ENCODE measurements around the gene C10orf53. TPM values are rescaled to one million over a fixed set of nuclear protein-coding genes. Genes with fewer than 3 reads are reported as not detected.

The C10orf53 gene
- total RNA-seq, 2 experiments from 2014 or later, result not detected

DNA sequence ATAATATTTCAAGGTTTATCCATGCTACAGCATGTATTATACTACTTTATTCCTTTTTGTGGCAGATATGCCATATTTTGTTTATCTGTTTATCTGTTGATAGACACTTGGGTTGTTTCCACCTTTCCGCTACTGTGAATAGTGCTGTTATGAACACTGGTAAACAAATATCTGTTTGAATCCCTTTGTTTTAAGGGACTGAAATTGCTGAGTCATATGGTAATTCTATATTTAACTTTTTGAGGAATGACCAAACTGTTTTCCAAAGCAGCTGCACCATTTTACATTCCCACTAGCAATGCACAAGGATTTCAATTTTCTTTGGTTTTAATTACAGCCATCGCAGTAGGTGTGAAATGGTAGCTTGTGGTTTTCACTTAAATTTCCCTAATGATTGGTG lies 3.4 kb downstream of the C10orf53 start:
- ChIA-PET CTCF (no interaction called here), POLR2A (no interaction called here)
- H3K27me3 Mint-ChIP-seq, result peaks cover 45% of the 10 kb centered on the region
- peaks cover 3% of the 10 kb centered on the region for H3K4me1 Mint-ChIP-seq
- peaks cover 5% of the 10 kb centered on the region for H3K36me3 Mint-ChIP-seq (ENCODE audit: low read depth)
- H3K27ac Mint-ChIP-seq, result no peak overlapping the region
- no peak for DNase-seq
- H3K4me3 Mint-ChIP-seq, result no peak overlapping the region
- H3K9me3 Mint-ChIP-seq, result peaks cover 16% of the 10 kb centered on the region

DNA sequence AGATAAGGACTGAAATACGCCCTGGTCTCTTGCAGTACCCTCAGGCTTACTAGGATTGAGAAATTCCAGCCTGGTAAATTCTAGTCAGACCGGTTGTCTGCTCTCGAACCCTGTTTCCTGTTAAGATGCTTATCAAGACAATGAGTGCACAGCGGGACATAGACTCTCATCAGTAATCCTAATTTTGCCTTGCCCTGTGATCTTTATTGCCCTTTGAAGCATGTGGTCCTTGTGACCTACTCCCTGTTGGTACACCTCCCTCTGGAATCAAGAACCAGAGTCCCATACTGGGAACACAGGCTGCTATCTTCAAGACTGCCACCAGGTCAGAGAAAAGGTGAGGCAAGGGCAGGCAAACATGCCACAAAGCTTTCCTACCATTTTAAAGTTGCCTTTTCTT lies 7.2 kb downstream of the C10orf53 start:
- CTCF ChIA-PET, result no interaction called here
- H3K27ac Mint-ChIP-seq, result no peak overlapping the region
- H3K4me1 Mint-ChIP-seq, result no peaks in the 10 kb centered on the region
- POLR2A ChIA-PET, result no interaction called here
- peaks cover 53% of the 10 kb centered on the region for H3K27me3 Mint-ChIP-seq
- no peaks in the 10 kb centered on the region for H3K9me3 Mint-ChIP-seq
- no peaks in the 10 kb centered on the region for H3K36me3 Mint-ChIP-seq (ENCODE audit: low read depth)
- no peak for DNase-seq
- no peak overlapping the region for H3K4me3 Mint-ChIP-seq

DNA sequence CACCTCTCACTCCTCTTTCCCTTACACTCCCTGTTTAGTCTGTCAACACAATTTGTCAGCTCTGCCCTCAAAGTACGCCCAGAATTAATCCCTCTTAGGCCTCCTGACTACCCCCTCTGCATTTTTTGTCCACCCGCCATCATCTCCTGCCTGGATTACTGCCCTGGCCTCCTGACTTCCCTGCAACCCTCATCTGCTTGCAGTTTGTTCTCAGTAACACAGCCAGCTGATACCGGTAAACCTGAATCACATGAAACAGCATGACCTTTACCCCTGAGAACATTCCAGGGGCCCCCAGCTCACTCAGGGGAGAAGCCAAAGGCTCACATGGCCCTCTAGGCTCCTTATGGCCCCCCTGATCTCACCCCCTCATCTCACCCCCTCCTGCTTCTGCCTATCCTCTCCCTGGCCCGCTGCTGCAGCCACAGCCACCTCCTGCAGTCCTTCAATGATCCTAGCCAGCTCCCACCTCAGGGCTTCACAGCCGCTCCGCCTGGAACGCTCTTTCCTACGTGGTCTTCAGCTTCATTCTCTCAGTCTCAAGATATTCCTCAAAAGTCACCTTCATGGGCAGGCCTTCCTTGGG lies 8.9 kb downstream of the C10orf53 start:
- H3K27me3 Mint-ChIP-seq, result peaks cover 63% of the 10 kb centered on the region
- H3K4me3 Mint-ChIP-seq, result no peak overlapping the region
- H3K4me1 Mint-ChIP-seq, result no peaks in the 10 kb centered on the region
- no peaks in the 10 kb centered on the region for H3K36me3 Mint-ChIP-seq (ENCODE audit: low read depth)
- POLR2A ChIA-PET, result no interaction called here
- H3K27ac Mint-ChIP-seq, result no peak overlapping the region
- H3K9me3 Mint-ChIP-seq, result no peaks in the 10 kb centered on the region
- CTCF ChIA-PET, result interaction anchor here (0.8 kb wide), 1 partner anchor 9 kb away, joined by 3 read pairs; the partner anchor contains the start of gene C10orf53
- DNase-seq, result no peak

DNA sequence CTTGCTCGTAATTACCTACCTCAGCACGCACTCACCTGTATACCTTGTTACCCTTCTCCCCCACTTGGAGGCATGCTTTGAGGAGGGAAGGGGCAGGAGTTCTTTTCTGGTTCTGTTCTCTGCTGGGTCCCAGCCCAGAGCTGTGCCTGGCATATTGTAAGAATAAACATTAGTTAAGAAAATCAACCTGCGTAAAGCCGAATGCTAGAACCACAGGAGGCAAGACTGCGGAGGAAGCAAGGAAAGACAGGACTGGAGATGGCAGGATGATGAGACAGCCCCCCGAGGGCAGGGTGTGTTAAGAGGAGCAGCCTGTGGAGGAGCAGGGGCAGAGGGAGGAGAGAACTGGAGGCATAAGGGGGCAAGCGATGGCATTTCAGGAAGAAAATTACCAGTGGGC lies 9.5 kb downstream of the C10orf53 start:
- POLR2A ChIA-PET, result no interaction called here
- DNase-seq, result no peak

DNA sequence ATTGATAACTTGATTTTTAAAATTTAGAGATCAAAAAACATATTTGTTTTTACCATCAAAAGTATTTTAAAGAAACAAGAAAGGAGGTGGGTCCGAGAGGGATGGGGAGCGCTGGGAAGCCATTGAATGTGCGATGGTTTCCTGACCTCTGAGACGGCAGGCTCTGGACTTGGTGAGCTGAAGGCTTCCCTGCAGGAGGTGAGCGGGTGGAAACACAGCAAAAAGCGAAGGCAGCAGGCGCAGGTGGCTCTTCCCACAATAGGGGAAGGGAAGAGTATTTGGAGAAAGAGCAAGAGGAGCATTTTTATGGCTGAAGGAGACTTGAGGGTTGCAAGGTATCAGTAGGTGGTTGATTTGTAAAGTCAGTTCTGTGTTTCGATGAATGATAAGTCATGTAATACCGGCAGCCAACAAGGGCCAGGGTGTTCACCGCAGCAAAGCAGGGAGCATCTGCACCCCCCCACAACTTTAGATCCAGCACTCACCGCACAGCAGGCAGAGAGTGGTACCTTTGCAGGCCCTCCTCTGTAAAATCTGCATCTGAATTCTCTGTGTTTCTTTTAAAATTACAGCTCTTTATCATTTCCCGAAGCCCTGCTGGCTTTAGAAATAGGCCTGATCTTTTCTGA lies 10.5 kb downstream of the C10orf53 start:
- Mint-ChIP-seq H3K4me3 (no peak overlapping the region), H3K9me3 (no peaks in the 10 kb centered on the region), H3K27ac (no peak overlapping the region), H3K36me3 (ENCODE audit: low read depth) (no peaks in the 10 kb centered on the region), H3K27me3 (peaks cover 64% of the 10 kb centered on the region), H3K4me1 (no peaks in the 10 kb centered on the region)
- POLR2A ChIA-PET, result no interaction called here
- CTCF ChIA-PET, result no interaction called here
- no peak for DNase-seq

More for the DNA sequence above, 9.5 kb downstream of the C10orf53 start:
- H3K27ac Mint-ChIP-seq, result no peak overlapping the region
- no peaks in the 10 kb centered on the region for H3K4me1 Mint-ChIP-seq
- H3K36me3 Mint-ChIP-seq (ENCODE audit: low read depth), result no peaks in the 10 kb centered on the region
- peaks cover 68% of the 10 kb centered on the region for H3K27me3 Mint-ChIP-seq
- no peaks in the 10 kb centered on the region for H3K9me3 Mint-ChIP-seq
- CTCF ChIA-PET, result no interaction called here
- no peak overlapping the region for H3K4me3 Mint-ChIP-seq

DNA sequence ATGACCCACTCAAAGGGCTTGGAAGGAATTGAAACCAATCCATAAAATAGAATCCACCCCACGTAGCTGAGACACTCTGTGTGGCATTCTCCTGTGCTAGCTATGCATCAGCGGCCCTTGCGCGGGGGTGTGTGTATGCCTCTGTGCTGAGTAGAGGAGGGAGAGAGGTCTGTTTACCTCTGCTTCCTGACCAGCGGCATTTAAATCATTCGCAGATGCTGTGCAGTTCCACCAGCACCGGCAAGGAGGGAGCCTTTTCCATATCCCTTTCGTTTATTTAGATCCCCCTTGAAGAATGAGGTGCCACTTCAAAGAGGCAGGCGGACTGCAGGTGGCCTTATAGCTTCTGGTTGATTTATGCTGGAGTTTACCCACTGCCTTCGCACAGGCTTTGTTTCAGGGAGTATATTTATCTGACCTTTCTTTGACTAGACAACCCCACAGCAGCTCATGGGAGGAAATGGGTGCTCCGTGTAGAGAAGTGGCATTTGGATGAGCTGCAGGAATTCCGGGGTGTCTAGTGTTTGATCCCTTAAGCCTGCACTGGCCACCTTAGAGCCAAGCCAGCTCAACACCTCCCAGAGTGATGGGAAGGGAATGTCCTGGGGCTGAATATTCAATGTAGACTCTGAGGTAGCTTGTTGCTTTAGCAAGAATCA lies 11.4 kb downstream of the C10orf53 start:
- Mint-ChIP-seq H3K27ac (no peak overlapping the region), H3K36me3 (ENCODE audit: low read depth) (no peaks in the 10 kb centered on the region), H3K4me3 (no peak overlapping the region), H3K4me1 (no peaks in the 10 kb centered on the region), H3K27me3 (peaks cover 61% of the 10 kb centered on the region), H3K9me3 (no peaks in the 10 kb centered on the region)
- ChIA-PET CTCF (no interaction called here), POLR2A (no interaction called here)
- no peak for DNase-seq

DNA sequence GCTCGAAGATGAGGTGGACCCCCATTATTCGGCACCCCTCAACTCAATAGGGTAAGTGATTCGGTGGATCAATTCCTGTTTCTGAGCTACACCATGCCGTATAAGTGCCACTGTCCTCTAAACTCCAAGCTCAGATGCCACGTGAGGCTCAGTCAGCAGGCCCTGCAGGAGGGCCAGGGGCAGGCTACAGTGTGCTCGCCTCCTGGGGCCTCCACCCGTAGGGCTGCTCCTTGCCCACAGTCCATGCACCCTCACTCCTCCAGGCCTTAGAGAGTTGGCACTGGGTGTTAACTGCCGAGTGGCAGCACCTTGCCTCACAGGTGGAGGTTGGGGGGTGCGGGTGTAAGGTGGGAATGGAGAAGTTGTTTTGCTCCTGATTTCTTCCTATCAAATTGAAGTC lies 12.1 kb downstream of the C10orf53 start:
- Mint-ChIP-seq H3K4me3 (no peak overlapping the region), H3K9me3 (no peaks in the 10 kb centered on the region), H3K27ac (no peak overlapping the region), H3K27me3 (peaks cover 63% of the 10 kb centered on the region), H3K4me1 (no peaks in the 10 kb centered on the region), H3K36me3 (ENCODE audit: low read depth) (no peaks in the 10 kb centered on the region)
- no peak for DNase-seq
- CTCF ChIA-PET, result no interaction called here
- POLR2A ChIA-PET, result no interaction called here

DNA sequence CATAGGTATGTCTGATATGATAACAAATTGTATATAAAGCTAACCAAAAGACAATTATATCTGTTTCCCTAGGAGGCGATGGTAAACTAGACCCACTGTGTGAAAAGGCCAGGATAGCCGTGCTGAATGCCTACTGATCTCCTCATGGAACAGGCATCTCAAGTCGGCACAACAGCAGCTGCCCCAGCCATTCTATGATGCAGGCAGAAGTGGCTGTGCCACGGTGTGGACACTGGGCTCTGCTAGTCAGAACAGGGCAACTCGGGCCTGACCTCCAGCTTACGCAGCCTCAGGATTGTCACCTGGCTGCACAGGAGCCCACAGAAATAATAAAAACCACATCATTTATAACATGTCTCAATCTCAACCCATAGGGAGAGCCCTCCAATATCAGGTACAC lies 15.0 kb downstream of the C10orf53 start:
- no peak overlapping the region for H3K4me3 Mint-ChIP-seq
- no peaks in the 10 kb centered on the region for H3K36me3 Mint-ChIP-seq (ENCODE audit: low read depth)
- H3K27ac Mint-ChIP-seq, result no peak overlapping the region
- H3K4me1 Mint-ChIP-seq, result no peaks in the 10 kb centered on the region
- no peaks in the 10 kb centered on the region for H3K9me3 Mint-ChIP-seq
- peaks cover 41% of the 10 kb centered on the region for H3K27me3 Mint-ChIP-seq
- DNase-seq, result no peak
- CTCF ChIA-PET, result no interaction called here
- POLR2A ChIA-PET, result no interaction called here

DNA sequence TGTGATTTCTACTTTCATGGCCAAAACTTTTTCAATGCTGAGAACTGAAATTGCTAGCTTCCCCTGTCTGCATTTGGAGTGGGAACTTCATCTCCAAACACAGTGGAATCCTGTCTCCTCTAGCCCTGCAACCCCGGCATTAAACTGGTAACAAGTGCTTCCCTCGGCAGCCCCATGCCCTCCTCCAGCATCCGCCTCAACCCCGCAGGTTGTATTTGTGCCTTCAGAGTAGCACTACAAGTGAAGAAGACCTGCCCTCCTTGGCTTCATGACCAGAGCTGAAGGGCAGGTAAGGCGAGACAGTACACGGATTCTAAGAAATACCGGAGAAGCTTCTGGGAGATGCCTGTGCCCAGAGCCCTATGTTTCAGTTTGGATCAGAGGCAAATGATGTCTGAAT lies 16.9 kb downstream of the C10orf53 start:
- H3K4me3 Mint-ChIP-seq, result no peak overlapping the region
- DNase-seq, result no peak
- H3K9me3 Mint-ChIP-seq, result no peaks in the 10 kb centered on the region
- no peak overlapping the region for H3K27ac Mint-ChIP-seq
- peaks cover 24% of the 10 kb centered on the region for H3K27me3 Mint-ChIP-seq
- no peaks in the 10 kb centered on the region for H3K4me1 Mint-ChIP-seq
- CTCF ChIA-PET, result no interaction called here
- no peaks in the 10 kb centered on the region for H3K36me3 Mint-ChIP-seq (ENCODE audit: low read depth)
- POLR2A ChIA-PET, result no interaction called here

DNA sequence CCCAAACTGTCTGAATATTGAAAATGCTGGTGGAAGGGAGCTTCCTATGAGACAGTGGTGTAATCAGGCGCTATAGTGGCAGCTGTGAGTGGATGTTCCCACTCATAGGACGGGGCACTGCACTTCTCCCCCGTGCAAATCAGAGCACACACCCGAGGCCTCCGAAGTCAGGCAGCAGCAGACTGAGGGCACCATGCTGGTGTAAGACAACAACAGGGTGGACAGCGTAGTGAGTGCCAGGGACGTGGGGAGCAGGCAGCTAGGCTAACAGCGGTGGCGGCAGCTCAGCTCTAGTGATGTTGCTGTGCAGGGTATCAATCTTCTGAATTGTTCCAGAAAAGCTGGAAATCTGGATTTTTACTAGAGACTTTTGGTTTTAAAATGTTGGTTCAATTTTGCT lies 19.2 kb downstream of the C10orf53 start:
- DNase-seq, result no peak
- ChIA-PET POLR2A (no interaction called here), CTCF (interaction anchor here (1.7 kb wide), 1 partner anchor 49 kb away, joined by 3 read pairs; no protein-coding TSS in a partner anchor)
- Mint-ChIP-seq H3K4me1 (no peaks in the 10 kb centered on the region), H3K36me3 (ENCODE audit: low read depth) (no peaks in the 10 kb centered on the region), H3K9me3 (no peaks in the 10 kb centered on the region), H3K27me3 (peaks cover 6% of the 10 kb centered on the region), H3K27ac (no peak overlapping the region), H3K4me3 (no peak overlapping the region)

DNA sequence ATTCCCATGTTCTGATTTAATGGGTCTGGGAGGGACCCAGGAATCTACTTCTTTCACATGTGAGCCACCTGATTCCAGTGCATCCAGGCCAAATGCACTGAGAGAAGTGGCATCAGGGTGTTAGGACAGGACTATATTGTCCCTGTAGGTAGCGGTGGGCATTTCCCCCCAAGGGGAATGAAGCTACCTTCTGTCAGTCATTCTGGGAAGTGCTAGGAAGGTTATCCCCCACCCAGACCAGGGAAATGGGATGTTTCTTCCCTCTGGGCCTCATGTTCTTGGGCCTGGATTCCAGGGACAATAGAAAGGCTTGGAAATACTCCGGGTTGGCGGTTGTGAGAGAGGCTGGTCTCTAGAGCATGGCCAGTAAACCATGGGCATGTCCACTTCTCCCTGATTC lies 20.8 kb downstream of the C10orf53 start:
- CTCF ChIA-PET, result interaction anchor here (1.7 kb wide), 1 partner anchor 51 kb away, joined by 3 read pairs; no protein-coding TSS in a partner anchor
- H3K9me3 Mint-ChIP-seq, result no peaks in the 10 kb centered on the region
- POLR2A ChIA-PET, result no interaction called here
- H3K27me3 Mint-ChIP-seq, result peaks cover 5% of the 10 kb centered on the region
- H3K36me3 Mint-ChIP-seq (ENCODE audit: low read depth), result no peaks in the 10 kb centered on the region
- H3K4me3 Mint-ChIP-seq, result no peak overlapping the region
- no peak for DNase-seq
- no peak overlapping the region for H3K27ac Mint-ChIP-seq
- no peaks in the 10 kb centered on the region for H3K4me1 Mint-ChIP-seq

DNA sequence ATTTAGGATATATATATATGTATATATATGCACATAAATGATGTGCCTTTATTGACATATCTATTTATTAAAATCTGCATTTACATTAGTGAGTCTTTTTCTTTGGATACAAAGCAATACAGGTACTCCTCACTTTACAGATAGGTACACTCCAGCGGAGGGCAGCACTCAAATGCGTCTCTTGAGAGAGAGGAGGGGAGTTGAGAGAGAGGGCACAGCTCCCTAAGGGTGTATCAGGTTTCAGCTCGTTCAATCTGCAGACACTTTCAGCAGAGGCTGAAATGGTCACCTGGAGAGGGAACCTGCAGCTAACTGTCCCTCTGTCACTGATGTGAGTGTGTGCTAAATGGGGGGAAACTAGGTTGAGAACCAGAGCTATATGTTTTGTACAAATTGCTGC lies 21.5 kb downstream of the C10orf53 start:
- Mint-ChIP-seq H3K4me1 (no peaks in the 10 kb centered on the region), H3K4me3 (no peak overlapping the region), H3K36me3 (ENCODE audit: low read depth) (no peaks in the 10 kb centered on the region), H3K27me3 (peaks cover 7% of the 10 kb centered on the region), H3K27ac (no peak overlapping the region), H3K9me3 (no peaks in the 10 kb centered on the region)
- no peak for DNase-seq
- POLR2A ChIA-PET, result no interaction called here
- CTCF ChIA-PET, result no interaction called here

DNA sequence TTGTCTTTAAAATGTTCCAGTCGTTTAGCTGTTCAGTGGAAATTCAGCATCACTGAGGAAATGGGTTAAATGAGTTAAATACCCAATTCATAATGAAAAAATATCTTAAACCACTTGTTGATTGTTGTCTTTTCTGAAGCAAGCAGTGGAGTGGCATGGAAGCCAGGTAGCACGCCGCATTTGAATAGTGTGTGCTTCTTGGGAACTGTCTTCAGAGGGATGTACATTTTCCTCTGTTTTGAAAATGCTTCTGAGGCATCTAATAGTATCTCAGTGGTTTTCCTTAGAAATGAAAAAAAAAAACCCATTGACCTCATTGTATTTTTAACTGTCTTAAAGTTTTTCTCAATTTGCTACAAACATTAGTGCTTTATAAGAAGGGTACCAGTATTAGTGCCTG lies 28.1 kb downstream of the C10orf53 start:
- Mint-ChIP-seq H3K9me3 (no peaks in the 10 kb centered on the region), H3K4me1 (no peaks in the 10 kb centered on the region), H3K27ac (no peak overlapping the region), H3K4me3 (no peak overlapping the region), H3K36me3 (ENCODE audit: low read depth) (no peaks in the 10 kb centered on the region), H3K27me3 (peaks cover 4% of the 10 kb centered on the region)
- POLR2A ChIA-PET, result no interaction called here
- DNase-seq, result no peak
- CTCF ChIA-PET, result no interaction called here

DNA sequence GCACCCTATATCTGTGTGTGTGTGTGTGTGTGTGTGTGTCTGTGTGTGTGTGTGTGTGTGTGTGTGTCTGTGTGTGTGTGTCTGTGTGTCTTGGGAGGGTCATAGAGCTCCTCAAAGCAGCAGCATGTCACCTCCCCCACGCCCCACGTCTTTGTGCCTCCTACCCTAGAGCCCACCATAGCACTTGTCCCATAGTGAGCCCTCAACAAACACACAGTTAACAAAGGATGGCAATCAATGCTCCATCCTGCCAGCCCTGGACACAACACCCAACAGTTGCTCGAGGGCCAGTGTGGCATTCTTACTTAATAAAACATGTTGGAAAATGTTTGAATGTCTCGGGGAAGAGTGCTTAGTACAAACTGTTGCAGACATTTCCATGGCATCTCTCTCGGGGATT lies 30.5 kb downstream of the C10orf53 start:
- POLR2A ChIA-PET, result no interaction called here

More for the DNA sequence above, 30.5 kb downstream of the C10orf53 start:
- CTCF ChIA-PET, result no interaction called here
- no peak for DNase-seq
- Mint-ChIP-seq H3K4me3 (no peak overlapping the region), H3K27me3 (peaks cover 3% of the 10 kb centered on the region), H3K36me3 (ENCODE audit: low read depth) (no peaks in the 10 kb centered on the region), H3K27ac (no peak overlapping the region), H3K4me1 (no peaks in the 10 kb centered on the region), H3K9me3 (no peaks in the 10 kb centered on the region)
